Hematopoietic multipotent progenitor cell treated with erythropoietin and hydrocortisone succinate and interleukin-3 and kit ligand, for 15 days (in vitro differentiated cells): ENCODE results near the gene TRIOBP.

Experiments
- DNase-seq: peaks from one replicate; pipeline ENCODE4 v3.0.0-alpha.2; 2015; ENCODE audit warnings: low spot score

Gene TRIOBP

DNA sequence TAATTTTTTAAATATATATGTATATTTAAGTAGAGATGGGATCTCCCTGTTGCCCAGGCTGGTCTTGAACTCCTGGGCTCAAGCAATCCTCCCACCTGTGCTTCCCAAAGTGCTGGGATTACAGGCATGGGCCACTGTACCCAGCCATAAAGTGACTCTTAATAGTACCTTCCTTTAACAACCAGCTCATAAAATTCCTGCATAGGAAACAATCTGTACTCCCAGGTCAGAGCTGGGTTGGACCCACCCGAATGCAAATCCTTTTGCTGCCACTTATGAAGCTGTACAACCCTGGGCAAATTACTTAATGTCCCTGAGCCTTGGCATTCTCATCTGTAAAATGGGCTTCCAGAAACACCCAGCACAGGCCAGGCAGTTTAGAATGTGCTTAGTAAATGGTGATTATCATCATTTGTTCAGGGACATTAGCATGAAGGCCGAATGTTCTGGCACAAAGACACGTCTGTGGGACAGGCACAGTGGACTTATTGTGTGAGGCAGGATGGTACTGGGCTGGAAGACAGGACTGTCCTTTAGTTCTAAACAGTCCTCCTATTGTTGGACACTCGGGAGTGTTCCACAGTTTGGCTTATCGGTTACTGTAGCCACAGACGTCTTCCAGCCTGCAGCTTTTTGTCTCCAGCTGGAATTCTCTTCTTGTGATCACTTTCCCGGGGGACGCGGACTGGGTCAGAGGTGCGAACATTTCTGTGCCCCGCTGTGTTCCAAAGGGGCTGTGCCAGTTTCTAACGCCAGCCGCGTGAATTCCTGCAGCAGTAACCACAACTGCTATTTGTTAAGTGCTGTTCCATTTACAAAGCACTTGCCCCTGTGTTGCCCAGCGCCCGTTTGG, 32.4 kb upstream of the TRIOBP start:
- no peak for DNase-seq

DNA sequence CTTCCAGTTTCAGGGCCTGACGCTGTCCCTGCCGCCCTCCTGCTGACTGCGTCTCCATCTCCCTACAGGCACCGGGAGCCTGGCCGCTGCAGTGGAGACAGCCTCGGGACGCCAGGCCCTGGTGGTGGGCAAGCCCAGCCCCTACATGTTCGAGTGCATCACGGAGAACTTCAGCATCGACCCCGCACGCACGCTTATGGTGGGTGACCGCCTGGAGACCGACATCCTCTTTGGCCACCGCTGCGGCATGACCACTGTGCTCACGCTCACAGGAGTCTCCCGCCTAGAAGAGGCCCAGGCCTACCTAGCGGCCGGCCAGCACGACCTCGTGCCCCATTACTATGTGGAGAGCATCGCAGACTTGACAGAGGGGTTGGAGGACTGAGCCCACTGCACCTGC, 31.4 kb upstream of the TRIOBP start:
- DNase-seq = no peak

DNA sequence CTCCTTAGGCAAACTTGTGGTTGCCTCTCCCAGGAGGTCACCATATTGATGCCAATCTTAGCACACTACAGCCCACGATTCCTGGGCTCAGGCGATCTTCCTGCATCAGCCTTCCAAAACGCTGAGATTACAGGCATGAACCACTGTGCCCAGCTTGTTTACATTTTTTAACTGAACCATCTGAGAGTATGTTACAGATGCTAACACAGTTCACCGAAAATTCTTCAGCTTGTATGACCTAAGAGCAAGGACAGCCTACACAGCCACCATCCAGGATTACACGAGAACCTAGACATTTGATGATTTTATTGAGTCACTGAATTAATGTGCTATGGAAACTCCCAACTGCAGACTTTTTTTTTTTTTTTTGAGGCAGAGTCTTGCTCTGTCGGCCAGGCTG, 27.3 kb upstream of the TRIOBP start:
- no peak for DNase-seq

DNA sequence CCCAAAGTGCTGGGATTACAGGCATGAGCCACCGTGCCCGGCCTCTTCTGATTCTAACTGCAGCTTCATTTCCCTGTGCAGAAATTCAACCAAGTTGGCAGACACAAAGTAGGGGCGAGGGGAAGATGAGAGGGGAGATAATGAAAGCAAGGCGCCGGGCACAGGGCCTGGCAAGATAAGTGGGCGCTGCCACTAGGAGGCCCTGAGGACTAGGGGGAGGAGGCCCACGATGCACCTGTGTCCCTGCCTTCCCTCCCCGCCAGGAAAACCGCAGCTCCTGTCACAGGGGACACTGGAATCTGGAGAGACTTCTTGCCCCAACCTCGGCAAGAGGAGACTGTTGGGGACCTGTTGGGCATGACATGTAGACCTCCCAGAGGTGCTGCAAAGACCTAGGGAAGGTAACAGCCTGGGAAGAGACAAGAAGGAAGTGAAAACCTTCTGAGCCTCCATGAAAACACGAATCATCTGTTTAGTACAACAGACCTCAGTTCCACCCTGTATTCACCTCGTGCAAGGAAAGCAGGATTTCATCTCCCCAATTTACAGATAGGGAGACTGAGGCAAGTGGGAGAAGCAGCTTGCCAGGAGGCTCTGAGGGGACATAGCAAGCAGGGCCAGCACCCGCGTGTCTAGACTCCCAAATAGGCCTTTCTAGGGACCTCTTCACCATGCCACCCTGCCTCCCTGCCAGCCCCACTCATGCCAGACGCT, 24.5 kb upstream of the TRIOBP start:
- DNase-seq = no peak

DNA sequence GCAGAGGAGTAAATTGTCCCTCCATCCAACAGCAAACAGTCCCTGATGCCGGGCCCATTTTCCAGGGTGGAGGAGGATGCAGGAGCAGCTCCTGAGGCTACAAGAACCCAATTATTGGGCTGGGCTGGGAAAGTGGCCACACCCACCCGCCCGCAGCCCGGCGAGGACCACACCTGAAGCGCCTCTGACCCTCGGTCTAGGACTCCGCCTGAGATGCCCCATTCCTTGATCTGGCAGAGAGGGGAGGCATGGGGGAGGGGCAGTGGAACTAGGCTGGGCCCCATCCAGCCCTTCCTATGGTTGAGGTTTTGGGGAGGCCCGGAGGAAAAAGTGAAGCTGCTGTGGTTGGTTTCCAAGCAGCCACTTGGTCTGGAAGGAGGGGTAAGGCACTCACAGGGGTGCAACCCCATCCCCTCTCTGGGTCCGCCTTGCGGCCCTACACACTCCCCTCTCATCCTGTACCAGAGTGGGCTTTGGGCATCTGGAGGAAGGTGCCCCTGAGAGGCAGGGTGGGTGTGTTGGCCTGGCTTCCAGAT, 23.9 kb upstream of the TRIOBP start:
- DNase-seq = no peak

DNA sequence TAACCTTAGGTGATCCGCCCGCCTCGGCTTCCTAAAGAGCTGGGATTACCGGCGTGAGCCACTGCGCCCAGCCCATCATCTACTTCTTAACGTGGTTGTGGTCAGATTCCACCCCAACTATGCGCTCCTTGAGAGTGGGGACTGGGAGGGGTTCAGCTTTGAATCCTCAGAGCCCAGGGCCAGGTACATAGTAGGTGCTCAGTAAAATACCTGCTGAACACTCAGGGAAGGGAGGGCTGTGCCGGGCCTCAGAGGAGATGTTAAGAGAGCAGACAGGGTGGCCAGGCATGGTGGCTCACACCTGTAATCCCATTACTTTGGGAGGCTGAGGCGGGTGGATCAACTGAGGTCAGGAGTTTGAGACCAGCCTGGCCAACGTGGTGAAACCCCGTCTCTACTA, 22.6 kb upstream of the TRIOBP start:
- DNase-seq = no peak

DNA sequence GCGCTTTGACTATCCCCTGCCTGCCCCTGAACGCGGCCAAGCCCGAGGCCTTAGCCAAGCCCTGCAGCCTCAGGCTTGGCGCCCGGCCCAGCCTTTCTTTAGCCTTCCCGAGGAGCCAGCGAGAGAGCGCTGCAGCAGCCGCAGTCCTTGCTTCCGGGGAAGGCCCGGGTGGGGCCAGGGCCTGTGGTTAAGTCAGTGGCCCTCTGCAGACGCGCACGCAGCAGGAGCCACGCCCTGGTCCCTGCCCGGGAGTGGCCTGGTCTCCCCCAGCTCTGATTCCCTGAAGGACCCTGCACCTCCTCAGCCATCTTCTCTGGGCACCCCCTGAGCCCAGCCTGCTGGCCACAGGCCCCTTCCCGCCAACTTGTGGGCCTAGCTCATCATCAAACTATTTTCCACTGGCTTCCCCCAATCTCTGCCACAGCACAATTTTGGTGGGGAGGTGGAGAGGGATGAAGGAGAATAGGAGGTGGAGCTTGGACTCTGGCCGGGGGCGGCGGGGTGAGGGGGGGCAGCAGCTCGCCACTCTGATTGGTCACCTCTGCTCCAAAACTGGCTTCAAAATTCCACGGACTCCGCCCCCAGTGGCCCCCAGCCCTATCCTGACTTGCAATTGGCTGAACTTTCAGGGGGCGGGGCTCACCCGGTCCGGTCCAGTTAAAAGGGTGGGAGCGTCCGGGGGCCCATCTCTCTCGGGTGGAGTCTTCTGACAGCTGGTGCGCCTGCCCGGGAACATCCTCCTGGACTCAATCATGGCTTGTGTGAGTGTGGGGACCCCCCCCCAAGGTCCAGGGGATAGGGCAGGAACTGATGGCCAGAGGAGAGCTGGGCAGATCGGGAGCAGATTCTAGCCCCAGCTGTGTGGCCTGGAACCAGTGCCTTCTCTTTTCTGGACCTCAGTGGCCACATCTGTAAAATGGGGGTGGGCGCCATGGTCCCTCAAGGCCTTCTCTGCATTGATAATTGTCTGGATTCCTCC, 21.6 kb upstream of the TRIOBP start, which contains the start of gene LGALS1:
TSS of gene LGALS1 (plus strand) at position 686 of the 979 bp plus-strand sequence. CDS start at position 753, 67 bp downstream.
- peak; percentile 36 for DNase-seq

DNA sequence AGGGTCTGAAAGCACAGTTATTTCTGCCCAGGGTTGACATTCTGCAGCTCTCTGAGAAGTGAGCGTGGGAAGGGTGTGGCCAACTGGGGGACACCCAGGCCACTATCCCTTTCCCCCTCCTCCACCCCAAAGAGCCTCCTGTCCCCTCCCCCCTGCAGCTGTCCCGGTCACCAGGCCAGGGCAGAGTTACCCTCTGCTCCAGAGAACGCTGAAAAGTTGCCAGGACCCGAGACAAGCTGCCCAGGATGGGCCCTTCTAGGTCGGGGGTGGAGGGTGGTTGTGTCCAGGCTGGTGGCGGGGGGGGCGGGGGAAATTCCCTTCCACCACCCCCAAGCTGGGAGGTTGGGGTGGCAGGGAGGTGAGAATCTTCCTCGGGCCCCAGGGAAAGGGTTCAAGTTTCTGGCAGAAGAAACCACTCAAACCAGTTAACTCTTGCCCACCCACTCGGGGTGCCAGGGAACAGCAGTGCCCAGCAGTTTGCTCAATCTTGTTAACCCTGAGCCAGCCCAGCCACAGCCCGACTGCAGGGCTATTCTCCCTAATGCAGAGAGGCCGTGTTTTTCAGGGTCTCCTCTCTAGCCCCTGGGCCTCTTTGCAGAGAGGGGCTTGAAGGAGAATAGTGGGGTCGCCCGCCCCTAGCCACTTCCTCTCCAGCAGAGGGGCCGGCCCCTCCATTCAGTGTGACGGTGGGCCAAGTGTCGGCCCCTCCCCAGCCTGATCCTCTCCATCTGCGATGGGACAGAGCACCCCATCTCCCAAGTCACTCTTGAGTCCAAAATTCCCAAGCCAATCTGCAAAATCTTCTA, 20.7 kb upstream of the TRIOBP start:
- no peak for DNase-seq

DNA sequence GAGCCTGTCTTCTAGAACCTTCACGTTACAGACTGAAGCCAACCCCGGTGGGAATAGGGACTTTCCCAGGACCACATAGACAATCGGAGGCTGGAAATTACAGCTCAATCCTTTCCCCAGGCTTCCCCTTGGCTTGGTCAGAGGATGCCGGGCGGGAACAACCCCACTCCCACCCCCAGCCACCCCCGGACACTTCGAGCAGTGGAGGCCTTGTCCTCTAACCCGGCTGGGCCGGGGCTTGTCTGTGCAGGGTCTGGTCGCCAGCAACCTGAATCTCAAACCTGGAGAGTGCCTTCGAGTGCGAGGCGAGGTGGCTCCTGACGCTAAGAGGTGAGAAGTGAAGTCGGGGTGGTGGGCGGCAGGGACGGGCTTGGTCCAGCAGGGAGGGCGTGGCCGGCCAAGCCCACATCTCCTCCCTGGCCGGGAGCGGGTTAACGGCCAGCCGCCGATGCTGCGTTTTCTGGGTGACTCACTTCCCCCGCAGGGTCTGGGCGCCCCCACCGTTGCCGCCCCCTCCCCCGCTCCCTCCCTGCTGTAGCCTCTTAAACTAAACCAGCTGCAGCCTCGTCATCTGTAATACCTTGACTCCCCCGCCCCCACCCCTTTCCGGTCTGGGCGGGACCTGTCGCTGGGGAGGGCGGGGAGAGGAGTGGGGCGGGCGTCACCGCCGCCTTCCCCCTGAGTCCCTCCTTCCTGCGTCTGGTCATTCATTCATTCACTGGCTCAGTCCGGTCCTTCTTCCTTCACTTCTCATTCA, 19.9 kb upstream of the TRIOBP start:
- DNase-seq = peak; percentile 36

DNA sequence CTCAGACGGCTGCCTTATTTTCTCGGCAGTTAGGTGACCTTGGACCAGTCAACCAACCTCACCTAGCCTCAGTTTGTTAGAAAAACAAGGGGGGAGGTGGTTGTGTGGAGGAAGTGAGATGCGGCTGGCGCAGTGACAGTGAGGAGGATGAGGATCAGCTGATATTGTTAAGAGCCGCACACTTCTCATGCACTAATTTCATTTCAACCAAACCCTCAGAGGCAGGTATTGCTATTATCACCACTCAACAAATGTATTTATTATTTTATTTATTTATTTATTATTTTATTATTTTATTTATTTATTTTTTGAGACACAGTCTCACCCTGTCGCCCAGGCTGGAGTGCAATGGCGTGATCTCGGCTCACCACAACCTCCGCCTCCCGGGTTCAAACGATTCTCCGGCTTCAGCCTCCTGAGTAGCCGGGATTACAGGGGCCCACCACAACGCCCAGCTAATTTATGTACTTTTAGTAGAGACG, 19.3 kb upstream of the TRIOBP start:
- DNase-seq = no peak

DNA sequence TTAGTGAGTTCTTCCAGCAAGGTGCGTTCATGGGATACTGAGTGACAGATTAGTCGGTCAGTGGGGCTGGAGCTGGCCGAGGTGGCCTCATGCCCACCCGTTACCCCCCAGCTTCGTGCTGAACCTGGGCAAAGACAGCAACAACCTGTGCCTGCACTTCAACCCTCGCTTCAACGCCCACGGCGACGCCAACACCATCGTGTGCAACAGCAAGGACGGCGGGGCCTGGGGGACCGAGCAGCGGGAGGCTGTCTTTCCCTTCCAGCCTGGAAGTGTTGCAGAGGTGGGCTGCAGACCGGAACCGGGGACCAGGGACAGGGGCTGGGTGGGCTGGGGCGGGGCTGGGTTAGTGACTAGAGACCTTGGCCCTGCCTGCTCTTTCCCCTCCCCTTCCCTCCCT, 18.5 kb upstream of the TRIOBP start:
- no peak for DNase-seq

DNA sequence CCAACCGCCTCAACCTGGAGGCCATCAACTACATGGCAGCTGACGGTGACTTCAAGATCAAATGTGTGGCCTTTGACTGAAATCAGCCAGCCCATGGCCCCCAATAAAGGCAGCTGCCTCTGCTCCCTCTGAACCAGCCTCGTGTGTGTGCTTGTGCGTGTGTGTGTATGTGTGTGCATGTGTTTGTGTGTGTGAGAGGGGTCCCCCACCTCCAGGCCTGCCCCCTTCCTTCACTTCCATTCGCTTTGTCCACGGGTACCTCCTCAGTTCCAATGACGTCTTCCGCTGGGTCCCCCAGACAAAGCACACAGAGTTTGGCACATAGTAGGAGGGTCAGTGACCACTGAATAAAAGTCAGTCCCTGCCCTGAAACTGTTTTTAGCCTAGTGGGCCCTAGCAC, 17.2 kb upstream of the TRIOBP start:
- no peak for DNase-seq

DNA sequence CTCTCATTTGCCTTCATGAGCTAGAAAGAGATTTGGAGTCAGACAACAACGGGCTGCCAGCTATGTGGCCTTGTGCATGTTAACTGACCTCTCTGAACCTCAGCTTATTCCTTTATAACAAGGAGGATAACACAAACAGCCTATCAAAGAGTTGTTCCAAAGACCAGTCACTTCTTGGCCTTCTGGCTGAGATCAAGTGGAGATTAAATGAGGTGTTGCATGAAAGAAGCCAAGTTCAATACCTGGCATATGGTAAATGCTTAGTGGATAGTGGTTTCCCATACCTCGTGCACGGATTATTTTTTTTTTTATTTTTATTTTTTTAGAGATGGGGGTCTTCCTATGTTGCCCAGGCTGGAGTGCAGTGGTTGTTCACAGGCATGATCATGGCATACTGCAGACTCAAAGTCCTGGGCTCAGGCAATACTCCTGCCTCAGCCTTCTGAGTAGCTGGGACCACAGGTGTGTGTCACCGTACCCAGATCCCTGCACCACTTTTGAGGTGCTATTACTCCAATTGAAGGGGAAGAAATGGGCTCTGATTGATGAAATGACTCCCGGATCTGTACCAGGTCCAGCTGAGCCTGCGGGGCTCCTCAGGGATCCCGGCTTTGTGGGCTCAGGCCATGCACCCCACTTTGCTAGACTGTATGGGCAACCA, 16.5 kb upstream of the TRIOBP start:
- no peak for DNase-seq

DNA sequence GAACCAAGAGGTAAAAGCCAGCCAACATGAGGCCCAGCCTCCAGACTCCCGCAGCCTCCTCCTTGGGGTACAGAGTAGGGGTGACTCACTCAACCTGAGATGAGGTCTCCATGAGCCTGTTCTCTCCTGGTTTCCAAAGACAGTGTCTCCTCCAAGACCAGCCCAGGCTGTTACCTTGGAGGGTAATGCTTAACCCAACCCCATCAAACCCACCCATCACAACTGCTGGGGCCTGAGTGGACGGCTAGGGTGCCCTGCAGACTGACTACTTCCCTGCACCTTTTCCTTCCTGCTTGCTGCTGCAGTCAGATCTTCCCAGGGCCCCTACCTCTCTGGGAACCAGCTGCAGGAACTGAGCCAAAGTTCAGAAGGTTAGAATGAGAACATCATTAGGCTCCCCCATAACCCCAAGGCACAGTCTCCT, 15.8 kb upstream of the TRIOBP start:
- DNase-seq = no peak

DNA sequence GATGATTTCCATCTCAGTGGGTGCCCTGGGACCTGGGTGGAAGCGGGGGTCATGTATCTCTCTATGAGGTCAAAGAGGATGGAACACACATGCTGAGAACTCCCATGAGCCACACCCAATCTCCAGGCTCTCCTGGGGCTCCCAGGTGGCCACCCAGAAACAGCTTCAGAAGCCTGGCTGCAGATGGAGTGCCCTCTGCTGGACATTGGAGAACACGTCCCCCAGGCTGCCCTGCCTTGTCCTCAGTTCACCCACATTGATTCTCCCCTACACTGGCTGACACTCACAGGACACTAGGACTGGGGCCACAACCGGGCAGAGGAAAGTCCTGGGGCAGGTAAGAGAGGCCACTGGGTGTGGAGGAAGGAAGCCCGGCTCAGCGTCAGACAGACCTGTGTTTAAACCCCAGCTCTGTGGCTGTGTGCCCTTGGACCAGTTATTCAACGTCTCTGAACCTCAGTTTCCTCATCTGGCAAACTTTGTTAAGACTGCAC, 15.2 kb upstream of the TRIOBP start:
- DNase-seq = peak; percentile 78

DNA sequence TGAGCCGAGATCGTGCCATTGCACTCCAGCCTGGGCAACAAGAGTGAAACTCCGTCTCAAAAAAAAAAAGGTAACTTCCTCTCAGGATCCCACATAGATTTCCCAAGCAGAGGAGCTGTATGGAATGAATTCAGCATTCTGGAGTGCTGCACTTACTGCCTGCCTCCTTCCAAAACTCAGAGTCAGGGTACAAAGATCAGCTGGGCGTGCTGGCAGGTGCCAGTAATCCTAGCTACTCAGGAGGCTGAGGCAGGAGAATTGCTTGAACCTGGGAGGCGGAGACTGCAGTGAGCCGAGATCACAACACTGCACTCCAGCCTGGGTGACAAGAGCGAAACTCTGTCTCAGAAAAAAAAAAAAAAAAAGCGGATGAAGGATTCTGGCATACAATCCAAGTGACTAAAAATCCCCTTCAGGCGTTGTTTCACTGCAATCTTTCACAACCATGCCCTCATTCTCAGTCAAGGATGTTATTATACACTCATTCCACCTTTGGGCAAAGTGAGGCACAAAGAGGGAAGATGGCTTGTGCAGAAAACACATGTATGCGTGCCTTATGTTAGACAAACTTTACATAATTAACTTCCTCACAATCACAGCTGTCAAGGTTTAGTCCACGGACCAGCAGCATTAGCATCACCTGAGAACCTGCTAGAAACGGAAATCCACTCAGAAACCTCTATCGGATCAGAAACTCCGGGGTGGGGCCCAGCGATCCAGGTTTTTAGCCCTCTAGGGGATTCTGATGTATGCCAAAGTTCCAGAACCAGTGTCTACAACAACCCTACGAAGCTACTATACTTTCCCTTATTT, 11.8 kb upstream of the TRIOBP start:
- no peak for DNase-seq

DNA sequence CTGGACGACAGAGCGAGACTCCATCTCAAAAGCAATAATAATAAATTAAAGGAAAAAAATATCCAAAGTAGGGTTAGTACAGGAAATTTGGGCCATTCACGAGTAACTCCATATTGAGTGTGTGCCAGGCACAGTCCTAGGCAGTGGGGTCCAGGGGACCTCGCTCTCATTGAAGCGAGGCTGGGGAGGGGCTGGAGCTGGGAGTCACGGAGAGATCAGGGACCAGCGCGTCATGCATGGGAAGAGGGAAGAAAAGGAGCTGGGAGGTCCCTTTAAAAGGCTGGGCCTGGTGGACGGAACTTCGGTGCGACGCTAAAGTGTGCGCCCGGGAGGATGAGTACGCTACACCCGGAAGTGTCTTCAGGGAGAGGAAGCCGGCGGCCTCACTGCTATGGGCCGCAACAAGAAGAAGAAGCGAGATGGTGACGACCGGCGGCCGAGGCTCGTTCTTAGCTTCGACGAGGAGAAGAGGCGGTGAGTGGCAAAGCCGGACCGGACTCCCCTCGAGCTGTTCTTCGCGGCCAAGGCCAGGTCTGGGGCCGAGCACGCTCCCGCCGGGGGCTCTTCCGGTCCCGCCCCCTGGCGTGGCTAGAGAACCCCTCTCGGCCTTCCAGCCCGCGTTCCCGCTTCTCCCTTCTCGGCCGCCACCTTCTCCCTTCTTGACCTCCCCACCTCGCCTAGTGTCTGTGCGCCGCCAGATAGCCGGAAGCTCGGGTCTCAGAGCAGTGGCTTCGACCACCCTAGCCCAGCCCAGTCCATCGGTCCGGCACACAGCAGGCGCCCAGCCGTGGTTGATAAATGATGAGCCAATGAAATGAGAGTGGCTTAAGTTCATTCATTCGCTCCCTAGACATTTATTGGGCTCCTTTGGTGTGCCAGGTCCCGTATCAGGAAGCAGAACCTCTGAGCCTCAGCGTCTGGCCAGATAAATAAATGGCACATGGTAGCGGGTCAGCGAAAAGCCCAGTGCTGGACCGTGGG, 10.6 kb upstream of the TRIOBP start, which contains the start of gene NOL12:
TSS of gene NOL12 (plus strand) at position 342 of the 981 bp plus-strand sequence. CDS start at position 392, 50 bp downstream.
- DNase-seq = peak; percentile 86
